ENCODE results near the gene SLC31A1. TPM values are rescaled to one million over a fixed set of nuclear protein-coding genes. Genes with fewer than 3 reads are reported as not detected.

SLC31A1 gene
- total and polyA plus RNA-seq, 2 donors (not counting 3 experiments of a cell fraction or from before 2014, with no cell fraction given): 13.5 to 22.7 TPM

GRCh38 chr9:113220467-113221002, 809 bp upstream of the SLC31A1 start:
- no peak for DNase-seq (ENCODE audit: low read depth, low spot score)
- Histone ChIP-seq H3K4me3 (replicated peaks in 1 of 3; ENCODE audit: insufficient read depth in 1 of 3, low read depth in 1 of 3, low read length in 3 of 3) (peak overlapping the region; percentile 70 to 94 (median 89)), H3K9me1 (replicated peaks; ENCODE audit: control insufficient read depth, extremely low read depth, insufficient read depth, low read length) (no peaks in the 10 kb centered on the region), H3K36me3 (ENCODE audit: control insufficient read depth in 2 of 2, extremely low read depth in 1 of 2, insufficient read depth in 2 of 2, low read length in 2 of 2) (no peaks in the 10 kb centered on the region), H3K27ac (ENCODE audit: insufficient read depth, low read depth, low read length) (peak overlapping the region; percentile 65), H3K9me3 (replicated peaks; ENCODE audit: control insufficient read depth, insufficient read depth, low read length) (no peaks in the 10 kb centered on the region), H4K20me1 (replicated peaks; ENCODE audit: control insufficient read depth, extremely low read depth, insufficient read depth, low read length) (no peaks in the 10 kb centered on the region), H3K79me2 (ENCODE audit: control insufficient read depth, insufficient read depth, low read length) (peaks cover 56% of the 10 kb centered on the region), H3K4me2 (ENCODE audit: insufficient read depth, low read length) (peak overlapping the region; percentile 88), H3K9ac (replicated peaks; ENCODE audit: extremely low read depth, insufficient read depth, low read length) (peak overlapping the region; percentile 95), H3K27me3 (ENCODE audit: control insufficient read depth in 2 of 2, insufficient read depth in 2 of 2, low read length in 2 of 2) (no peaks in the 10 kb centered on the region), H2AFZ (ENCODE audit: low read depth, low read length) (peak overlapping the region; percentile 95), H3K4me1 (ENCODE audit: control insufficient read depth, extremely low read depth, insufficient read depth, low read length) (peaks cover 21% of the 10 kb centered on the region)
- TSS peak; percentile 60 for BruUV-seq (replicated peaks)
- intact Hi-C loops (cut with micrococcal nuclease) (loop anchor here (1.0 kb wide), 1 partner anchor 55 kb away; the partner anchor contains the start of genes CDC26 and PRPF4), dilution Hi-C loops (cut with MboI; ENCODE audit: extremely low pct_ligation_motif_present, low sequenced_read_pairs) (no loop called here)
- no peak for TF ChIP-seq MAX (IDR thresholded peaks at IDR 0.05; ENCODE audit: insufficient read depth, insufficient read length)
- TF ChIP-seq POLR2AphosphoS5 (IDR thresholded peaks at IDR 0.05; ENCODE audit: insufficient read depth, low read depth, low read length): no peak
- CTCF ChIA-PET: interaction anchor here (0.8 to 2.4 kb wide), 5 partner anchors 13 to 888 kb away, joined by 3 to 16 read pairs (median 4); partner anchors contain the start of genes CDC26 and PRPF4
- FAIRE-seq: peak; percentile 43
- POLR2A ChIA-PET: interaction anchor here (0.6 to 1.4 kb wide), 3 partner anchors 55 to 893 kb away, joined by 3 to 5 read pairs (median 3); partner anchors contain the start of genes CDC26 and PRPF4

GRCh38 chr9:113221800-113222481, 597 bp downstream of the SLC31A1 start:
- BruUV-seq (replicated peaks): TSS peak; percentile 60
- no peaks in the 10 kb centered on the region for H3K36me3 ChIP-seq (ENCODE audit: control insufficient read depth in 2 of 2, extremely low read depth in 1 of 2, insufficient read depth in 2 of 2, low read length in 2 of 2)
- POLR2A ChIA-PET: interaction anchor here (0.6 to 1.4 kb wide), 3 partner anchors 34 to 736 kb away, joined by 3 to 5 read pairs (median 3); partner anchors contain the start of genes CDC26 and PRPF4
- H4K20me1 ChIP-seq (replicated peaks; ENCODE audit: control insufficient read depth, extremely low read depth, insufficient read depth, low read length): no peaks in the 10 kb centered on the region
- CTCF ChIA-PET: interaction anchor here (0.5 to 2.4 kb wide), 9 partner anchors 8 to 1136 kb away, joined by 3 to 16 read pairs (median 4); partner anchors contain the start of genes CDC26, PRPF4, SLC31A2 and WDR31
- FAIRE-seq (peak; percentile 43), DNase-seq (ENCODE audit: low read depth, low spot score) (no peak)
- TF ChIP-seq GATA2 (IDR thresholded peaks at IDR 0.05; ENCODE audit: insufficient read depth, insufficient read length, low read depth, low read length): no peak
- no peak for TF ChIP-seq CTCF (IDR thresholded peaks at IDR 0.05; ENCODE audit: extremely low read depth in 1 of 2, insufficient read depth in 1 of 2, low read depth in 1 of 2, low read length in 2 of 2)
- TF ChIP-seq MAX (IDR thresholded peaks at IDR 0.05; ENCODE audit: insufficient read depth, insufficient read length): no peak
- no peak for TF ChIP-seq FOS (IDR thresholded peaks at IDR 0.05; ENCODE audit: borderline replicate concordance, insufficient read depth, low read length)
- H2AFZ ChIP-seq (ENCODE audit: low read depth, low read length): peak overlapping the region; percentile 91
- peak overlapping the region; percentile 40 for H3K27ac ChIP-seq (ENCODE audit: insufficient read depth, low read depth, low read length)
- H3K9ac ChIP-seq (replicated peaks; ENCODE audit: extremely low read depth, insufficient read depth, low read length): peak overlapping the region; percentile 79
- H3K9me3 ChIP-seq (replicated peaks; ENCODE audit: control insufficient read depth, insufficient read depth, low read length): no peaks in the 10 kb centered on the region
- H3K4me3 ChIP-seq (replicated peaks in 1 of 3; ENCODE audit: insufficient read depth in 1 of 3, low read depth in 1 of 3, low read length in 3 of 3): peak overlapping the region; percentile 71 to 94 (median 90)
- H3K79me2 ChIP-seq (ENCODE audit: control insufficient read depth, insufficient read depth, low read length): peaks cover 47% of the 10 kb centered on the region
- peak overlapping the region; percentile 95 for H3K4me2 ChIP-seq (ENCODE audit: insufficient read depth, low read length)
- no peaks in the 10 kb centered on the region for H3K9me1 ChIP-seq (replicated peaks; ENCODE audit: control insufficient read depth, extremely low read depth, insufficient read depth, low read length)
- peaks cover 21% of the 10 kb centered on the region for H3K4me1 ChIP-seq (ENCODE audit: control insufficient read depth, extremely low read depth, insufficient read depth, low read length)
- dilution Hi-C loops (cut with MboI; ENCODE audit: extremely low pct_ligation_motif_present, low sequenced_read_pairs): no loop called here
- no peaks in the 10 kb centered on the region for H3K27me3 ChIP-seq (ENCODE audit: control insufficient read depth in 2 of 2, insufficient read depth in 2 of 2, low read length in 2 of 2)
- intact Hi-C loops (cut with micrococcal nuclease): loop anchor here (1.0 kb wide), 1 partner anchor 53 kb away; the partner anchor contains the start of genes CDC26 and PRPF4
